GM21529 (cell line): ENCODE data around the gene DPM3.
"Not testable (repeated sequence)": the region's sequence is repeated elsewhere in the genome, so short reads cannot be mapped to it uniquely, and the experiment has no call there.

Experiments used
- ATAC-seq: cut with Tn5 transposase; IDR thresholded peaks from one replicate; pipeline ENCODE4 v1.9.1; 2021; ENCODE audit not compliant: unreplicated experiment

Gene DPM3

DNA sequence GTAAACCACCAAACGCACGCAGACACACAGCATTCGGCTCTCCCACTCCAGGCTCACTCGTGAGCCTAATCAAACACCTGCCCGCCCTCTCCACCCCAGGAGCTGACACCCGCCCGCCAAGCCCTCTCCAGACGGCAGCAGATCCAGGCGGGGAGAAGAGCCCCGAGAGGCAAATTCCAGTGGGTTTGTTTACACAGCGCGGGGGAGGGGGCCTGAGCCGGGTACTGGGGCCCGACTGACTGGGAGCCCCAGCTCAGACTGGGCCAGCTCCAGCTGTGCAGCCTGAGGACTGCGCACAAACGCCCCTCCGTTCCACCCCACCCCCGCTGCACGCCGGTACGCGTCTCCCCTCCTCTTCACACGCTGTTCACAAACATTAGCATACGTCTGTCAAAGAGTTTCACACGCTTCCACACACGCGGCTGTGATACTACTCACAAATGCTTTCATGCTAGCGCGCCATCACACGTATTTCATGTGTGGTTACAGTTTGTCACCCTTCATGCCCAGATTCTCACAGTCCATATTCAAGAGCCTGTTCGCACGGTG, 13.7 kb downstream of the DPM3 start:
- no peak for ATAC-seq

DNA sequence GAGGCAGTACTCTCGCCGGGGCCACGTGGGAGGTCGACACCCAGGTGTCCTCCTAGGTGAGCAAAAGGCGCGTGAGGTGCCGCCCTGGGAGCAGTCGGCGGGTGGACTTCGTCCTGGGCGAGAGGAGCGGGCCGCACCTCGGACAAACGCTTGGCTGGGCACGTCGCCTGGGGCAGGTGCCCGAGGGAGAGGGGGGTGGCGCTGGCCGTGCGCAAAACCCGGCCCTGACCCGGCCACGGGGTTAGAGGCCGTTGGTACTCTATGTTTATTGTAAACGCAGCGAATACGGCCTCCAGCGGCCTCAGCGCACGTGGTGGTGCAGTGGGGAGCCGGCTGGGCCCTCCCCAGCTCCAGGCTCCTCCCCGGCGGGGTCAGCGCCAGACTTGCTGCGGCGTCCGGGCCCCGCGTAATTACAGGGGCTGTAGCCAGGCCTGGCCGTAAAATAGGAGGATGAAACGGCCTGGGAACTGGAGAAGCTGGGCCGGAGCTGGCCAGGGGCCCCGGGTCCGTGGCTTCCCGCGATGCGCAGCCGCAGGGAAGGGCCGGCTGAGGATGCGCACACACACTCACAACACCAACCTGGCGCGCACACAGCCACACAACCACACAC, 14.3 kb downstream of the DPM3 start:
- no peak for ATAC-seq

DNA sequence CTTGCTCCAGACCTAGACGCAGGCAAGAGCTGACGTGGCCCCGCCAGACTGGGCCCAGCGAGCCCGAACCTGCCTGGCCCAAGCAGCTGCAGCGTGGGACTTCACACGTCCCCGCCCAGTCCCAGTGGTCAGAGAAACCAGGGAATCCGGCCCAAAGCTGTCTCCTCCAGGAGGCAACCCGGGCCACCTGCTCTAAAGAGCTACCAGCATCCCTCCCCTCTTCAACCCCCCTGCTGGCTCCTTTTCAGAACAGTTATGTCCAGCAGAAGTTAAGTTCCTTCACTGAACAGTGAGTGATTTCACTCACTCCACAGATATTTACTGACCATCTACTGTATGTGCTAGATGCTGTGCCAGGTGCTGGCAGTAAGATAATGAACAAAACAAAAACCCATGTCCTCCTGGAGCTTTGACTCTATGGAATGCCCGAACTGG, 14.8 kb downstream of the DPM3 start:
- no peak for ATAC-seq

DNA sequence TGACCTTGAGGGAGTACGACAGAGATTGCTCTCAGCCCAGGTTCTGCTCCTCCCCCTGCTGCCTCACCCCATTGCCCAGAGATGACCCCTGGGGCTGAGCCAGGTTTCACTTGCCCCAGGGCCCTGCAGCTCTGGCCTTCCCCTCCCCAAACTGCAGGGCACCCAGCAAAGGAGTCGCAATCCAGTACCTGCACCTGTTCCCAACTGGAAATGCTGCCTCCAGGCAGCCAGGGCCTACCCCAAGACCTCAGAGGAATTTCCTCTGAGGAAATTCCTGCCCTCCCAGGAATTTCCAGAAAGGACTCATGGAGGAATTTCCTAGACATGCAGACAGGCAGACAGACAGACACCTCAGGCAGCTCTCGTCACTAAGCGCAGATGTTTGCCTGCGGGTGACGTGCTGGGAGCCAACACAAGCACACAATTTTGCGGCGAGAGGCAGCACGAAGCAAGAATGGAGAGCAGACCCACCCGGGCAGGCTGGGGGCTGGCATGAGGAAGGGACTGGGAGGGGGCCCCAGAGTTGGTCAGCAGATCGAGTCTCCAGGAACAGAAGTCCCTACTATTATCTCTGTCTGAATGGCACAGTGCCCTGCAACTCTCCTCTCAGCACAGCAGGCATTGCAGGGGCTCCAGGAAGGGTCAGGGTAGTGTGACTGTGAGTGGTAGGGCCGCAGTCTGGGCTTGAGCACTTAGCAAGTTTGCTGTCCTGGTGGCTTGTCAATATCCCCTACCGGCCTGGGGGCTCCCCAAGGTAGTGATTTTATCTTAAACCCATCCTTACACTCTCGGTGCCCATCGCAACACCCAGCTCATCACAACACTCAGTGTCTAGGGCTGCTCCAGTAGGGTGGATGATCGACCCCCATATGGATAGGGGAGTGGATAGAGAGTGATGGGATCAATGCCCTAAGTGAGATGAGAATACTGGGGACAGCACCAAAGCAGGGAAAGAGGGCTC, 15.5 kb downstream of the DPM3 start:
- no peak for ATAC-seq

DNA sequence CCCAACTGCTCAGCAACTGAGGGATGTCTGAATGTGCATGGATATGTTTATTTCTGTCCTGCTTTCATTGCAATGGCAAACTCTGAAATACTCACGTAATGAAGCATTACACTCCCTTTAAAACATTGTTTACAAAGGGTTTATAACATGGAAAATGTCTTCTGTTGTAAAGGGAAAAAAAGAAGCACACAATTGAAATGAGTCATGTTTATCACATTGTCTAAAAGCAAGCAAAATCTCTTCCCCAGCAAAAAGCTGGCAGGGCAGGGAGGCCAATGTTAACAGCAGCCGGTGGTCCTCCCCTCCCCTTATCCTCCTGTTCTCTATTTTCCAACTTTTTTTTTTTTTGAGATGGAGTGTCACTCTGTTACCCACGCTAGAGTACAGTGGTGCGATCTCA, 16.5 kb downstream of the DPM3 start:
- no peak for ATAC-seq

DNA sequence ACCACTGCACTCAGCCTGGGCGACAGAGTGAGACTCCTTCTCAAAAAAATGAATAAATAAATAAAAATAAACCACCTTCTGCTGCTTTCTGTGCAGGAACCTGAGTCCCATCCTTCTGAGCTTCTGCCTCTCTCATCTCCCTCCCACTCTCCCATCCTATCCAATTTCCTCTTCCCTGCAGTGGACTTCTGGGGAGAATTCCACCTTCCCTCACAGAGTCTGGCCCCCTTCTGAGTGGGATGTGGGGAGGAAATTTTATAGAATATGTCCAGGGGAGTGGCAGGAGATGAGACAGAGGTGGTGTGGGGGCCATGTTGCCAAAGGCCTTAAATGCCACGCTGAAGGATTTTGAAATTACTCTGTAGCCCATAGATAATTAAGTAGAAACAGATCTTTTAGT, 18.0 kb downstream of the DPM3 start:
- no peak for ATAC-seq

DNA sequence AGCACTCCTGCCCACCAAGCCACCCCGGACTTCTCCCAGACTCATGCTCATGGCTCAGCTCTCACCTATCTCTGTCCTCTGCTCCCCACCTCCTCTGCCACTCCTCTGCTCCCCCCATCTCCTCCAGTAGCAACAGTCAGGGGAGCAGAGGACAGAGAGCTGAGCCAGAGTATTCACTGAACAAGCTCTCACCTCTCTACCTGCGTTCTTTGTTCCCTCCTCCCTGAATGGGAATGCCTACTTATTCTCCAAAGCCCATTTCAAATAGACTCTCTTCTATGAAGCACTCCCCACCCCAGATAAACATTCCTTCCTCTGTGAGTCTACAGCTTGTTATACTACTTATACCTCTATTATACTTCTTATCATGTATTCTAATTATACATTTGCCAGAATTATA, 19.1 kb downstream of the DPM3 start:
- no peak for ATAC-seq

DNA sequence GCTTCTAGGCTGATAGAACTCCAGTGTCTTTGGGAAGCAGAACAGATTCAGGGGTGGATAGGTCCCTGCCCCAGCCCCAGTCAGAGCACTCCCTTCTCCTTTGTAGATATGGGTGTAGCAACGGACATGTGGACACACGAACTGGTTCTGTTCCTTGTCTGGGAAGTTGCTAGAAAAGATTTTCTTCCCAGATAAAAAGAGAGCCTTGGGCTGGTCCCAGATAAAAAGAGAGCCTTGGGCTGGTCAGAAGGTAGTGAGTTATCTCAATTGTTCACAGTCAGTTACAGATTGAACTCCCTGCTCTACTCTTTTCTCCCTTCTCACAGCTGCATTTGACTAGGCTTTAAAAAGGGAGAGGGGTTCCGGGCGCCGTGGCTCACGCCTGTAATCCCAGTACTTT, 20.1 kb downstream of the DPM3 start:
- ATAC-seq, result no peak

DNA sequence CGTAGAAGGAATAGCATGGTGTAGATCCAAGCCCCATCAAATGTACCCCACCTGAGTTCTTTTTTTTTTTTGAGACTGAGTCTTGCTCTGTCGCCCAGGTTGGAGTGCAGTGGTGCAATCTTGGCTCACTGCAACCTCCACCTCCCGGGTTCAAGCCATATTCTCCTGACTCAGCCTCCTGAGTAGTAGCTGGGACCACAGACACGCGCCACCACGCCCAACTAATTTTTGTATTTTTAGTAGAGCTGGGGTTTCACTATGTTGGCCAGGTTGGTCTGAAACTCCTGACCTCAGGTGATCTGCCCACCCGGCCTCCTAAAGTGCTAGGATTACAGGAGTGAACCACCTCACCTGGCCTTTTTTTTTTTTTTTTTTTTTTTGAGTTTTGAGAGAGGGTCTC, 22.2 kb downstream of the DPM3 start:
- ATAC-seq, result not testable (repeated sequence)

DNA sequence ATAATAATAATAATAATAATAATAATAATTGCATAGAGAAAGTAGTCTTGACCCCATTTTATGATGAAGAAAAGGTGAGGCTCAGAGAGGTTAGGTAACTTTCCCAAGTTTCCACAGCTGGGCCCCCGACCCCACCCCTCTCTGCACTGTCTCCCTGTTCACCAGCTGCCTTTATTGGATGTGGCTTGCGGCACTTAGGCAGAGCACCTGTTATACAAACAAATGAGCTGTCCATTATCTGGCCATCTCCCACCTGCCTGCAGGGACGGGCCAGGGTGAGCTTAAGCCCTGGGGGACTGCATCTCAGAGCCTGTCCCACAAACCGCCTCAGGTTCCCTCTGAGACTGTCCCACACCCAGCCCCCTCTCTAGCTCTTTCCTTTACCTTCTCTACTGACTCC, 22.7 kb downstream of the DPM3 start:
- ATAC-seq, result no peak

DNA sequence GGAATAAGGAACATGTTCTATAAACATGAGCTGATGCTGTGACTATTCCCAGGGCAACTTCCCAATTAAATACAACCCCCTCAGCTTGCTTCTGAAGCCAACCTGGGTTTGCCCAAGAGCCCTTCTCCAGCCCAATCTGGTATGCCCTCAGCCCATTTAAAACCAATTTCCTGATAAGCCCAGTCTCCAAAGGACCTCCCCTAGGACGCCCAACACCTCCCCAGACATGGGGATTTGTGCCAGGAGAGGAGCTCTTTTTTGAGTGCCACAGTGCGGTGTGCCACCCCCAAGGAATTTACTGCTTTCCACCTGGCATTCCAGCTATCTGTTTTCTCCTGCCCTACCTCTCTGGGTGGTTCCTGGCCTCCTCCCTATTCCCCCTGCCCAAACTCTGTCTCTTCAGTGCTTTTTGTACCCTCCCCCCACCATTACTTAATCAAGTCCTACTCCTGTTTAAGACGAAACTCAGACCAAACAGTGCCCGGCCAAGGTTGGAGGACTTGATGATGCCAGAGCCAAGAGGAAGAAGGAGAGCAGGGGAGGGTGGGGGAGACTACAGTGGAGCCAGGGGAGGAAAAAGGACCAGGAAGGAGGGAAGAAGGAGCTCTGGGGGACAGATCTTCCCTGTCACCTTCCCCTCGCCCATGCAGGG, 24.1 kb downstream of the DPM3 start:
- ATAC-seq, result no peak

DNA sequence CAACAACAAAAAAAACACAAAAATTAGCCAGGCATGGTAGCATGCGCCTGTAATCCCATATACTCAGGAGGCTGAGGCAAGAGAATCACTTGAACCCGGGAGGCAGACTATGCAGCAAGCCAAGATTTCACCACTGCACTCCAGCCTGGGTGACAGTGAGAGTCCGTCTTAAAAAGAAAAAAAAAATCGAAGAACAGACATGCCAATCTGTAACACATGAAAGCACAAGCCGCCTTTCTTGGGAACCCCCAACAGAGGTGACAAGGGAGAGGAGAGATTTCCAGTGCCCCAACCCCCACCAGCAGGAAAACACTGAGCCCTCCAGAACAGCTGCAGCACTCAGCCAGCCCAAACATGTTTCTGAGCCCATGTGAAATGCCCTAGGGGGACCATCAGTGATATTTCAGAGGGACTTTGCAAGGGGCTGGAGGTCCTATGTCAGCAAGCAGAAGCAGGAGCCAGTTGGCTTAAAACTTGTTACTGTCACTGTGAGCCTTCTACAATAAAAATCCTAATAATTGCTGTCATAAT, 26.8 kb downstream of the DPM3 start:
- no peak for ATAC-seq

DNA sequence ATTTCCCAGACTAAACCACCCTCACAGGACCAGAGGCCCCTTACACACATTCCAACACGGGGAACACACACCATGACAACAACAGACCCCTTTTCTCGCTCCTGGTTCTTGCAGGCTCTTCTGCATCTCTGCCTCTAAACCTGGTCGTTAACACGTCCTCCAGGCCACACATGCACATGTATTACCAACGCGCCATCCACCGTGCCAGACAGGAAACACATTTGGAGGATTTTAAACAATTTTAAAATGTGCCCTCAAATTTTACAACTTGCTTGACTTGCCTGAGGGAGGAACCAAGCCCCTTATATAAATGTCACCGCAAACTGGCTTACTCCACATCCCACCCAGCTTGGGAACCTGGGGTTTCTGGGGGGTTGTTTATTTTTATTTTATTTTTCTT, 29.5 kb downstream of the DPM3 start:
- no peak for ATAC-seq

DNA sequence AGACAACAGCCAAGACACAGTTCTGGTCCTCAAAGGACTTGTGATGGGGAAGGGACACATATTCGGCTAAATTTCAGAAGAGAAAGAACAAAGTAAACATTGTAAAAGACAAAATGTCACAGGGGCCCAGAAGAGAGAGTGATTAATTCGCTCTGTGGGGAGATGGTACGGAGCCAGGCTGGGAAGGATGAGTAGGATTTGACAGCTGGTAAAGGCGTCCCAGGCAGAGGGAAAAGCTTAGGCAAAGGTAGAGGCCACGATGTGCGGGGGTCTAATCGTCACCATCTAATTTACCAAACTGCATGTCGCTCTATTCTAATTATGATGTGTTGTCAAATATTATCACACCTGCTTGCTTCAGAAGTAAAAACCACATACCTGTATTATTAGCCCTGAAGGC, 29.9 kb downstream of the DPM3 start:
- ATAC-seq, result no peak

DNA sequence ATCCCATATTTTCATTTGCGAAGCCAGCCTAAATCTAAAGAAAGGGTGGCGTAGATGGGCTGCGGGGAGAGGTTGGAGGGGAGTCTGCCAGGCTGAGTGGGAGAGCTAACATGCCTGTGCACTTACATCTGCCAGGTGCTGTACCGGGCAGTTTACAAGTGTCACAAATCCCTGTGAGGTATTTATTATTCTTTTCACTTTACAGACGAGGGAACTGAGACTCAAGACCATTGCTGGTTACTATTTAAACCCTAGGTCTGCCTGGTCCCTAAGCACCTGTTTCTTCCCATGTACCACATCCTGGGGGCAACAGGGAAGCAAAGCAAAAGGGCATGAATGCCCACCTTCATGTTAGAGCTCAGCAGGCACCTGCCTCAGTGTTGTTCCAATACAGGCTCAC, 32.0 kb downstream of the DPM3 start:
- no peak for ATAC-seq

DNA sequence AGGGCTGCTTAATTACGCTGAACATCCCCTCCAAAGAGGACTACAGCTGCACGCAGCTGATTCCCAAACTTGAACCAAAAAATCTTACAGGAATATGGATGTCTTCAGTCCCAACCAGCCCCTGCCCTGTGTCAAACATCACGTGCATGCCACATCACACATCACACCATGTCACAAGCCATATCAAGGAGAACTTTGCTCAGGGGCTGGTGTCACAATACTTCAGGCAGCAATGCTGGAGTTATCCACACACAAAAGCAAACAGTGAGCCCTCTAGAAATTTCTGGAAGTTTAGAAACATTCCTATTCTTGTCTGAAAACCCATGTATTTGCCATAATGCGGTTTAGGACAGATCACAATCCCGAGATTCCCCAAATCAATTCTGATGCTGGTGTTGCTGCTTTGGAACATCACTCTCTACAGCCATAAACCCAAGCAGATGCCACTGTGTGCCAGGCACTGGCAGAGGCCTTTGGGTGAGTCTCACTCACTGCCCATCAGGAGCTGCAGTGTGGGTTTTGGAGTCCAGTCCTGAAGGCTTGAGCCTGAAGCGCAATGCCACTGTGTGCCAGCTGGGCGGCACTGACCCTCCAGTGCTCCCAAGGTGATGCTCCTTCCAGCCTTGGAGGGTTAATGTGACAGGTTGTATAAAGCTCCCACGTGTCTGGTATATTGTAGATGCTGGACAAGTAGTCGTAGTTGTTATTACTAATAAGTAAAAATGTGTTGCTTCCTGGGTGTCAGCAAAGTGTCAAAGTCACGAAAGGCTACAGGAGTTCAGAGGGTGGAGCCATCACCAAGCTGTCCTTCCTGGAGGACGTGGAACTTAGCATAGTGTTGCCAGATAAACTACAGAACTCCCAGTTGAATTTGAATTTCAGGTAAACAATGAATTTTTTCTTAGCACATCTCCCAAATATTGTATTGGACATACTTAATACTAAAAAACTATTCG, 32.7 kb downstream of the DPM3 start:
- ATAC-seq, result no peak

DNA sequence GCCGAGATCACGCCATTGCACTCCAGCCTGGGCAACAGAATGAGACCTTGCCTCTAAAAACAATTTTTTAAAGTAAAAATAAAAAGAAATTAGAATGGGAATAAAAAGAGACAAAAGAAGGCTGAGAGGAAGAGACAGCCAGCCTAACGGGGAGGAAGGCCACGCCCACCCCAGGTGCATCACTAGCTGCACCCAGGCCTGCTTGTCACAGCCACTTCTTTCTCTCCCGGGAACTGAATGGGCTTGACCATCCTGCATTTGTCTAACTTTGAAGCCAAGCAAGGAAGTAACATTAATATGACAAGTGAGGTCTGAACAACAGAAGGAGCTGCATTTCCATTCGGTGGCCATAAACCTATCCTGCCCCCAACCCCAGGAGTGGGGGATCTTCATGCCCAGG, 33.5 kb downstream of the DPM3 start:
- no peak for ATAC-seq

DNA sequence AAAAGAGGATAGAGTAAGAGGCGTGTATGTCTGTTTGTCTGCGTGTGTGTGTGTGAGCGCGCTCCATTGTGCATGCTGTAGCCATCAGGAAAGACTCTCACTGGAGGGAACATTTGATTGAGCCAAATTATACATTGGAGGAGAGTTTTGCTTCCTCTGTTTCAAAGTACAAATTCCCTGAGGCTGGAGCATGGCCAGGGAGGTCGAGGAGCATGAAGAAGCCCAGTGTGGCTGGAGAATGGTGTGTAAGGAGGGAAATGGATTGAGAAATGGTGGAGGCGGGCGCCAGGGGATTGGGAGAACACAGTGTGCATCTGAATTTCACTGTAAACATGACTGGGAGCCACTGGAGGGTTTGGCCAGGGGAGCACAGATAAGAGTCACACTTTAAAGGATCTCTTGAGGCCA, 34.7 kb downstream of the DPM3 start:
- no peak for ATAC-seq

DNA sequence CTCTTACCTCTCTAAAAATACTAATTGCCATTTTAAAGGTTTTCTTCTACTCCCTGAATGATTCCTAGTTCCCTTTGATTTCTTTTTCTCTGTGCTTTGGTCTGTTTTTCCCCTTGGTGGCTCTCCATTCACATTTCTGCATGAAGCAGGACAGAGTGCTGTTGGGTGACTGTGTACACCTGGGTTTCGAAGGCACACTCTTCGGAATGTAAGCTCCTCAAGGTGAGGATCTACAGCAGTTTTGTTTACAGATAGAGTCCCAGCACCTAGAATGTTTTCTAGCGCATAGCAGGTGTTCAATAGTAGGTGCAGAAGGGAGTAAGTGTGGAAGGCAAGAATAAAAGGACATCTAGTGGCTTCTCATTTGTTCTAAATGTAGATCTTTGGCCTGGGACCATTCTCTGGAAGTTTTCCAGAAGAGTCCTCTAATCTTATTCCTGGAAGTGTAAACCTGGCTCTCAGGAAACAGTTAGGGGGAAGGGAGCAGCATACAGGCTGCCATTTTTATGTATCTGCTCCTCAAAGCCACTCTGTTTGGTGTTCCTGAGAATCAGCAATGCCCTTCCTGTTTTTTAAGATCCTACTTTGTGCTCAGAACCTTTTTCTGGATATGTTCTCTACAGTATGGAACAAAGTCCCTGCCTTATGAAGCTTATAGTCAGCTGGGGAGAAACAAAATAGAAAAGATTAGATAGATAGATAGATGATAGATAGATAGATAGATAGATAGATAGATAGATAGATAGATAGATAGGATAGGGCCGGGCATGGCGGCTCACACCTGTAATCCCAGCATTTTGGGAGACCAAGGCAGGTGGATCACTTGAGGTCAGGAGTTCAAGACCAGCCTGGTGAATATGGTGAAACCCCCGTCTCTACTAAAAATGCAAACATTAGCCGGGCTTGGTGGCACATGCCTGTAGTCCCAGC, 35.5 kb downstream of the DPM3 start:
- ATAC-seq, result no peak
